Neural progenitor cell (in vitro differentiated cells): Measurements from ENCODE around the gene XYLT1. TPM values are rescaled to one million over a fixed set of nuclear protein-coding genes. Genes with fewer than 3 reads are reported as not detected.

Experiments
- DNase-seq: peaks from one replicate; pipeline ENCODE4 v3.0.0-alpha.2; 2016; ENCODE audit warnings: low spot score
- H2AFZ ChIP-seq: fragments of 200-600 bp; sonication (generic); replicated peaks from 2 replicates; pipeline ENCODE4 v1.6.1; 2016; ENCODE audit warnings: antibody characterized with exemption
- H3F3A ChIP-seq: fragments of 200-600 bp; sonication (generic); 2 replicates; pipeline ENCODE4 v1.6.1; 2016; ENCODE audit warnings: antibody characterized with exemption, low read depth
- H3K27ac ChIP-seq: fragments of 200-600 bp; sonication (generic); 2 replicates; pipeline ENCODE4 v1.5.1; 2016; ENCODE audit warnings: mild to moderate bottlenecking
- H3K27me3 ChIP-seq: fragments of 200-600 bp; sonication (generic); 2 replicates; pipeline ENCODE4 v1.6.1; 2016; ENCODE audit warnings: mild to moderate bottlenecking, moderate library complexity
- H3K36me3 ChIP-seq: fragments of 200-600 bp; sonication (generic); 2 replicates; pipeline ENCODE4 v1.5.1; 2016
- H3K4me1 ChIP-seq: fragments of 200-600 bp; sonication (generic); 2 replicates; pipeline ENCODE4 v1.6.1; 2016; ENCODE audit warnings: mixed run types
- H3K4me2 ChIP-seq: fragments of 200-600 bp; sonication (generic); 2 replicates; pipeline ENCODE4 v1.6.1; 2016
- H3K4me3 ChIP-seq: fragments of 200-600 bp; sonication (generic); 2 replicates; pipeline ENCODE4 v1.5.1; 2016
- H3K79me2 ChIP-seq: fragments of 200-600 bp; sonication (generic); 2 replicates; pipeline ENCODE4 v1.6.1; 2016; ENCODE audit warnings: low read depth
- H3K9ac ChIP-seq: fragments of 200-600 bp; sonication (generic); 2 replicates; pipeline ENCODE4 v1.6.1; 2016
- H3K9me3 ChIP-seq: fragments of 200-600 bp; sonication (generic); 2 replicates; pipeline ENCODE4 v1.5.1; 2016; ENCODE audit warnings: low read depth
- H4K20me1 ChIP-seq: fragments of 200-600 bp; sonication (generic); 2 replicates; pipeline ENCODE4 v1.6.1; 2016; ENCODE audit warnings: low read depth
- H3K27ac Mint-ChIP-seq: 3 replicates; pipeline ENCODE4 v1.8.0; 2021; ENCODE audit warnings: mixed read lengths
- H3K27me3 Mint-ChIP-seq: 2 replicates; pipeline ENCODE4 v1.8.0; 2022; ENCODE audit warnings: low read depth, mild to moderate bottlenecking, inconsistent platforms, moderate library complexity, mixed read lengths; ENCODE audit not compliant: insufficient read depth
- H3K36me3 Mint-ChIP-seq: 3 replicates; pipeline ENCODE4 v1.8.0; 2021; ENCODE audit warnings: mixed read lengths
- H3K4me1 Mint-ChIP-seq: 3 replicates; pipeline ENCODE4 v1.8.0; 2021; ENCODE audit warnings: mixed read lengths
- H3K4me3 Mint-ChIP-seq: 3 replicates; pipeline ENCODE4 v1.8.0; 2021; ENCODE audit warnings: mild to moderate bottlenecking, moderate library complexity, mixed read lengths
- H3K9me3 Mint-ChIP-seq: 3 replicates; pipeline ENCODE4 v1.8.0; 2020; ENCODE audit warnings: mixed read lengths
- CTCF ChIP-seq: fragments of 200-600 bp; sonication (generic); IDR thresholded peaks from 2 replicates; pipeline ENCODE4 v1.5.1; 2017; ENCODE audit warnings: antibody characterized with exemption, mild to moderate bottlenecking
- EZH2 ChIP-seq: fragments of 200-600 bp; sonication (generic); IDR thresholded peaks from 2 replicates; pipeline ENCODE4 v1.6.1; 2017; ENCODE audit warnings: antibody characterized with exemption, mild to moderate bottlenecking, moderate library complexity
- EZH2phosphoT487 ChIP-seq: fragments of 200-600 bp; sonication (generic); IDR thresholded peaks from 2 replicates; pipeline ENCODE4 v1.6.1; 2017; ENCODE audit warnings: antibody characterized with exemption
- total RNA-seq: library from RNA; depleted of rRNA; stranded (reverse); fragments of >200 nt; gene quantifications from 2 replicates; pipeline ENCODE4 v1.2.3, GENCODE V29; 2015; ENCODE audit warnings: low replicate concordance

Gene XYLT1
- total RNA-seq, 1 donor from 2014 or later: 5.9 TPM

GRCh38 chr16:17413508-17413907 lies 57.3 kb downstream of the XYLT1 start:
- peaks cover 9% of the 10 kb centered on the region for H4K20me1 ChIP-seq
- peaks cover 61% of the 10 kb centered on the region for H3K4me1 Mint-ChIP-seq

GRCh38 chr16:17412791-17413190 lies 58.0 kb downstream of the XYLT1 start:
- no peak for DNase-seq
- Mint-ChIP-seq H3K27ac (peak overlapping the region; percentile 69), H3K9me3 (peaks cover 4% of the 10 kb centered on the region), H3K4me3 (no peak overlapping the region), H3K27me3 (peaks cover 11% of the 10 kb centered on the region), H3K4me1 (peaks cover 60% of the 10 kb centered on the region), H3K36me3 (peaks cover 5% of the 10 kb centered on the region)
- no peaks in the 10 kb centered on the region for H3F3A ChIP-seq
- H4K20me1 ChIP-seq: peaks cover 9% of the 10 kb centered on the region
- H3K9me3 ChIP-seq: no peaks in the 10 kb centered on the region
- H3K27me3 ChIP-seq: no peaks in the 10 kb centered on the region
- H3K4me1 ChIP-seq: peaks cover 22% of the 10 kb centered on the region
- TF ChIP-seq CTCF (no peak), EZH2phosphoT487 (no peak), EZH2 (no peak)
- H3K36me3 ChIP-seq: no peaks in the 10 kb centered on the region
- no peak overlapping the region for H3K4me2 ChIP-seq
- H3K27ac ChIP-seq: no peak overlapping the region
- no peak overlapping the region for H3K9ac ChIP-seq
- no peaks in the 10 kb centered on the region for H3K79me2 ChIP-seq
- H2AFZ ChIP-seq: no peak overlapping the region
- no peak overlapping the region for H3K4me3 ChIP-seq

More at GRCh38 chr16:17413508-17413907, 57.3 kb downstream of the XYLT1 start:
- Histone ChIP-seq H2AFZ (no peak overlapping the region), H3K4me3 (no peak overlapping the region), H3K27me3 (no peaks in the 10 kb centered on the region), H3K9me3 (no peaks in the 10 kb centered on the region), H3F3A (no peaks in the 10 kb centered on the region), H3K4me2 (no peak overlapping the region), H3K79me2 (no peaks in the 10 kb centered on the region), H3K36me3 (no peaks in the 10 kb centered on the region), H3K9ac (no peak overlapping the region), H3K27ac (no peak overlapping the region), H3K4me1 (peaks cover 22% of the 10 kb centered on the region)
- no peak overlapping the region for H3K4me3 Mint-ChIP-seq
- H3K27me3 Mint-ChIP-seq: peaks cover 10% of the 10 kb centered on the region
- TF ChIP-seq EZH2 (no peak), EZH2phosphoT487 (no peak), CTCF (no peak)
- H3K27ac Mint-ChIP-seq: no peak overlapping the region
- no peak for DNase-seq
- peaks cover 6% of the 10 kb centered on the region for H3K36me3 Mint-ChIP-seq
- H3K9me3 Mint-ChIP-seq: peaks cover 3% of the 10 kb centered on the region

- no peaks in the 10 kb centered on the region for H3K79me2 ChIP-seq
- no peak overlapping the region for H3K4me2 ChIP-seq
- H3K27me3 Mint-ChIP-seq: peaks cover 12% of the 10 kb centered on the region
- H3K27ac Mint-ChIP-seq: peak overlapping the region; percentile 94
- H3F3A ChIP-seq: no peaks in the 10 kb centered on the region
- peaks cover 5% of the 10 kb centered on the region for H3K9me3 Mint-ChIP-seq
- no peak overlapping the region for H2AFZ ChIP-seq
- no peaks in the 10 kb centered on the region for H3K9me3 ChIP-seq
- no peak overlapping the region for H3K9ac ChIP-seq
- H3K4me3 Mint-ChIP-seq: no peak overlapping the region
- no peak for TF ChIP-seq EZH2
- no peak for TF ChIP-seq CTCF
- TF ChIP-seq EZH2phosphoT487: no peak
- H3K4me3 ChIP-seq: no peak overlapping the region
- H3K27me3 ChIP-seq: no peaks in the 10 kb centered on the region
- DNase-seq: peak; percentile 52
- H3K36me3 Mint-ChIP-seq: peaks cover 4% of the 10 kb centered on the region
- peaks cover 22% of the 10 kb centered on the region for H3K4me1 ChIP-seq
- no peaks in the 10 kb centered on the region for H3K36me3 ChIP-seq
- H3K4me1 Mint-ChIP-seq: peaks cover 58% of the 10 kb centered on the region
- peaks cover 9% of the 10 kb centered on the region for H4K20me1 ChIP-seq
- no peak overlapping the region for H3K27ac ChIP-seq
These were observed 58.5 kb downstream of the XYLT1 start for GRCh38 chr16:17412221-17412620.
